22Rv1 (cell line): Measurements from ENCODE around the gene PDZRN3.

Experiments used
- H3K27ac ChIP-seq: fragments of 450-650 bp; 2 replicates; pipeline ENCODE4 v1.5.1; 2017
- CTCF ChIP-seq: fragments of 450-650 bp; IDR thresholded peaks from 2 replicates; pipeline ENCODE4 v1.5.1; 2017; ENCODE audit warnings: mild to moderate bottlenecking
- ZFX ChIP-seq: fragments of 450-650 bp; IDR thresholded peaks from 2 replicates; pipeline ENCODE4 v1.6.1; 2017; ENCODE audit warnings: antibody characterized with exemption, borderline replicate concordance

The PDZRN3 gene

DNA sequence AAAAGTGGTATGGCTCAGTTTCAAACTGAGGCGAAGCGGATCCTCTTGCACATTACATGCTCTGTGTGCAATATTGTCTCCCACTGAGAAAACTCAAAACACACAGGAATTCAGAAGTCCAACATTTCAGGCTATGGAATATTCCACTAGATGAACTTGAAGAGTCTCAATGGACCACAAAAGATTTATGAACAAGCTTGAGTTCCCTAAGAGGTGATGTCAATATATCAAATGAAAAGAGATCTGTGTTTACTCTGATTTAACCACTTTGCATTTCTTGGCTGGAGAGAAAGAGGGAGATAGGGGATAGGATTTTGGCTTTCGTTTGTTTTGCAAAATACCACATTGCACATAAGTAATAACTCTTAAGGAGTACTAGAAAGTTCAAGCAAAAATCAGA lies 20.3 kb downstream of the PDZRN3 start:
- H3K27ac ChIP-seq, result no peak overlapping the region
- TF ChIP-seq CTCF, result no peak
- TF ChIP-seq ZFX, result no peak

GRCh38 chr3:73603762-73604171 lies 21.0 kb downstream of the PDZRN3 start:
- H3K27ac ChIP-seq, result no peak overlapping the region

GRCh38 chr3:73602170-73602569 lies 22.6 kb downstream of the PDZRN3 start:
- H3K27ac ChIP-seq, result no peak overlapping the region
- TF ChIP-seq CTCF (no peak), ZFX (no peak)

More at GRCh38 chr3:73603762-73604171, 21.0 kb downstream of the PDZRN3 start:
- TF ChIP-seq CTCF (no peak), ZFX (no peak)

DNA sequence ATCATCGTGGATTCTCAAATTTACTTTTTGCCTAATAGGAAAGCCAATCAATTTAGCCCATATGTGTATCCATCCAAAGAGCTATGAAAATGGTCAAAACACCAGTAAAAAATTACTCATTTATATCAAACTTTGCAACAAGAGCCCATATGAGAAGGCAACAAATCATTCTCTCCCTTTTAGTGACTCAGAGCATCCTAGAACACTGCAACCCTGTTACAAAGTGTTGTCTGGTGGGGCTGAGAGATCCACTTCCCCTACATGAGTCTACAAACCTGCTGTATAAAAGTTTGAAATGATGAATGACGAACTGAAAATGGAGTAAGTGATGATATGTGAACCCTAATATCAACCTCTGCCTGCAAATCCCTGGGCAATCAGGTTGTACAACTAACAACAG lies 23.3 kb downstream of the PDZRN3 start:
- H3K27ac ChIP-seq, result no peak overlapping the region
- no peak for TF ChIP-seq CTCF
- no peak for TF ChIP-seq ZFX

DNA sequence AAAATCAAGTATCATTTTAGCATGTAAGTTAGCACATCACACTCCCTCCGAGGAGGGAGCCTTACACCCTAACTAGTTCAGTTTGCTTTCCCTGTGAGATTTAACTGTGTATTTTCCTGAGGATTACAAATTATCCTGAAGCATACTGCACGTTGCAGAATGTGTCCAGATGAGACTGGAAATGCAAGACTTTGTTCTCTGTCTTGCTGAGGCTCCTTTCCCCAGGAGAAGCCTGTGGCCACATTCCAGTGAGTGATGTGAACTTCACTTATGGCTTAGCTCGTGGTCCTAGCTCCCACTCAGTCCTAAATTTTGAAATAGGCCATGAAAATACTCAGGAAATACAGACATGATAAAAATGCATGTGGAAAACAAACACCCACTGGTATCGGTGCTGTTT lies 23.7 kb downstream of the PDZRN3 start:
- no peak overlapping the region for H3K27ac ChIP-seq
- TF ChIP-seq ZFX (no peak), CTCF (no peak)

- TF ChIP-seq ZFX (no peak), CTCF (no peak)
- no peak overlapping the region for H3K27ac ChIP-seq
Measured at GRCh38 chr3:73600293-73600938, 24.3 kb downstream of the PDZRN3 start.

GRCh38 chr3:73599605-73600004 lies 25.1 kb downstream of the PDZRN3 start:
- no peak overlapping the region for H3K27ac ChIP-seq
- no peak for TF ChIP-seq CTCF
